ENCODE measurements around the gene NUP210.

NUP210 gene

DNA sequence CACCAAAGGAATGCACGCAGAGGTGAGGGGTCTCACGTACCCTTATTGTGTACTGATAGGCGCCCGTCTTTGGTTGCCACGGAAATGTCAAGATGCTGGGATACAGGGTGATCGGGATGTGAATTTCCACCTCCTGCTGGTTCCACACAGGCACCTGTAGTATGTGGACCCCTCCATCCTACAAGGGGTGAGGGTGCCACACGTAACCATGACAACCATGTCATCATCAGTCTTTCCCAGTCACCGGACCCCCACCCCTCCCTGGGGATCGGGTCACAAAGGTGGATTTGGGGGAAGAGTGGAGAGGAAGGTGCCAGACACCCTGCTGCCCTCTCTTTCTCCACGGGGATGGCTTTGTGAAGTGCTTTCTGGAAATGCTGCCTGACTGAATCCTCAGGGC lies 44.7 kb downstream of the NUP210 start:
- no peak for DNase-seq (ENCODE audit: low read depth in 2 of 2)

DNA sequence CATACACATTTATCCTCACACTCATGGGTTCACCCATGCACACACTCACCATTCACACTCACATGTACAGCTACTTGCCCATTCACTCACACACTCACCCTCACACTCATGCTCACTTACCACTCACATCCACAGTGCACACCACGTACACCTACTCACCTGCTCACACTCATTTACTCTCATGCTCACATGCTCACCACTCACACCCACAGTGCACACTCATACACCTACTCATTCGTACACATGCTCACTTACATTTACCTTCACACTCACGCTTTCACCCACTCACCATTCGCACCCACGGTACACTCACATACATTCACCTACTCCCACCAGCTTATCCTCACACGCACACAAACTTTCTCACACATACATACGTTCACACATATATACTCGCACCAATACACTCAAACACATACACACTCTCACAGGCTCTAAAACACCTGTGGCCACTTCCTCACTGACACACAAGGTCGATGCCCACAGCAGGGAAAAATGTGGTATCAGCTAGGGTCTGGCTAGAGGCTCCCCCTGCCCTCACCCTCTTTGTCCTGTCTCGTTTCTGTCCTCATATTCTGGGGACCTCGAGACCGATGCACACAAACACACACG lies 46.0 kb downstream of the NUP210 start:
- DNase-seq (ENCODE audit: low read depth in 2 of 2), result no peak

DNA sequence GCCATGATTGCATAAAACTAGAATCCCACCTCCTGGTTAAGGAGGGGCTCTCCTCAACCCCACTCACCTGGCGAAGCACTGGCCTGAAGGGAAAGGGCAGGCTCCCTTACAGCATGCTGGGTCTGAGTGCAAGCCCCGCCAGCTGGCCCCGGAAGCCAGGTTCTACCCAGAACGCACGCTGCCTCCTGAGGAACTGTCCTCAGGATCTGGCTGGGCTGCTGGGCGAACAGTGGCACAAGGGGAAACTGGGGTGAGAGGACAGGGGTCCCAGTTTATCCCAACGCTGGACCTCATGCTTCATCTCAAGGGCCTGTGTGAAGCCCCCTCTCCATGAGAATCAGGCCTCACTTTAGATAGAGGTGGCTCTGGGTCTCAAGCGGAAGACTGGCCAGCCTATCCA lies 47.5 kb downstream of the NUP210 start:
- no peak for DNase-seq (ENCODE audit: low read depth in 2 of 2)

DNA sequence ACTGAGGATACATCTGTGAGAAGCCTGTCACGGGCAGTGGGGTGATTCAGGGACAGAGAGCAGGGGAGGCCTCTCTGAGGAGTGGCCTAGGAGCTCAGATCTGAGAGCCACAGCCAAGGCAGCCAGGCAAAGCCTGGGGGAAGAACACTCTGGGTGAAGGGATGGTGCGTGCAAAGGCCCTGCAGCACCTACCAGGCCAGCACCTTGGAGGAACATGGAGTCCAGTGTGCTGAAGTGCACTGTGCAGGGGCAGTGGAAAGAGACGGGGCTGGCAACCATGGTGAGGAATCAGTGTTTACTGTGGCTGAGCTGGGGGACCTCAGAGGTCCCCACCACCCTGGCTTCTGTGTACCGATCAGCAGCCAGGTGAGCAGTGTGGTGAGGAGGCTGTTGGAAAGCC lies 48.0 kb downstream of the NUP210 start:
- DNase-seq (ENCODE audit: low read depth in 2 of 2), result no peak

DNA sequence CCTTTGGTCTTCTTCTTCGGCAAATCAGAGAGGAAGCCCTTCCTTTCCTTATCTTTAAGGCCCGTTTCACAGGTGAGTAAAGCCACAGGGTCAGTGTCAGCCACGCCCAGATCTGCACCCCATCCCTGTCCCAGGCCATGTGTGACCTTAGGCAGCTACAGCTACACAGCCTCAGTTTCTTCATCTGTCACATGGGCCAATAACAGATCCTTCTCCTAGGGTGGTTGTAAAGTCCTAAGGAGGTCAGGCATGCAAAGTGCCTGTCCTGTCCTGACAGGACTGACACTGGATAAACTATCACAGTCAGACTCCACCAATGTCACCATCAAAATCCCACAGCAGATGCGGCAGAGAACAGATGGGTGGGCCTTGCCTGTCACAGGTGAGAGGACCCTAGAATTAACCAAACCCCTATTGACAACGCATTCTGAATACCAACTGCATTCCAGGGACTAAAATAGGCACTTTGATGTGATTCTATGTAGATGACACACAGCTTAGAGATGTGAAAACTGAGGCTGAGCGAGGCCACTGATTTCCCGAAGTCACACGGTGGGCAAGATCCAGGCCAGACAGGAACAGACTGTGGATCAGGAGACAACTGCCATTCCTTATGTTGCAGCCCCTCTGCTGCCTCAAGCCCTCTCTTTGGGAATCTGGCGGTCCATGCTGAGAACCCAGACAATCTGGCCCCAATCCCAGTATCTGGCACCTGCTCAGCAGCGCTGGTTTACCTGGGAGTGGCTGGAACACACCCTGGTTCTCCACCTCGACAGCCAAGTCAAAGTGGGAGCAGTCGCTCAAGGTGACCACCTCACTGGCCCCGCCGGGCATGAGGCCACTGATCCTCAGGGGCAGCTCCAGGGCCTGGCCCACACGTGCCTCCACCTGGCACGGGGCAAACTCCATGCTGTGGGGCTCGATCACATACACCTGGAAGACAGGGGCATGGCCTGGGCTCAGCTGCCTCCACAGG lies 48.7 kb downstream of the NUP210 start:
- DNase-seq (ENCODE audit: low read depth in 2 of 2), result no peak

DNA sequence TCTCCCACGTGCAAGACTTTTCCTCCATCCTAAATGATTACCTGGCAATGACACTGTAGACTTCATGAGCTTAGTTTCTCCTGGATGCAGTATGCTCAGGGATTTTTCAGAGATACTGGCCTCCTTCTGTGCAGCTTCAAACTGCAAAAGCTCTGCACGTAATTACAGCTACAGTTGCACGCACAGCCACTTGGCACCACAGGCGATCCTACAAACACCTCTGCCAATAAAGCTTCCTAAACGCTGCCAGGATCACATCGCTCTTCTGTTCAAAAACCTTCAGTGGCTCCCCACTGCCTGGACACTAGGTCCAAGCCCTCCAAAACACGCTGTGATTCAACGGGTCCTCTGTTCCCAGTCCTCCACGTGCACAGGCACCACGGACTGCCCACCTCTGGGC lies 49.5 kb downstream of the NUP210 start:
- DNase-seq (ENCODE audit: low read depth in 2 of 2), result no peak

DNA sequence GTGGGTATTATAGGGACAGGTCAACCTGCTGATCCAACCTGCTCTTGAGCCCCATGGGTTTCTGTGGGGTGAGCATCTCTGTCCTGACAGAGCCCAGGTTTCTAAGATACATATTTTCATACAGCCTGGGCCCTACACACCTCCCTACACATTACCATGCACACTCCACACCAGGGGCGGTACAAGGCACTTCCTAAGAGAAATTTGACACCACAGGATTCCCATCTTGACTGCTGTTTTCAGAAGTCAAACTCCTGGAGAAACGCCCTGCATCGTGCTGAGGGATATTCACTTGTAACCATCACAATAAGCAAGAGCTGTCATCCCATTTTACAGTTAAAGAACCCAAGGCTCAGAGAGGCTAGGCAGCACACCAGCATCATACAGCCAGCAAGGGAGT lies 50.1 kb downstream of the NUP210 start:
- DNase-seq (ENCODE audit: low read depth in 2 of 2), result no peak

DNA sequence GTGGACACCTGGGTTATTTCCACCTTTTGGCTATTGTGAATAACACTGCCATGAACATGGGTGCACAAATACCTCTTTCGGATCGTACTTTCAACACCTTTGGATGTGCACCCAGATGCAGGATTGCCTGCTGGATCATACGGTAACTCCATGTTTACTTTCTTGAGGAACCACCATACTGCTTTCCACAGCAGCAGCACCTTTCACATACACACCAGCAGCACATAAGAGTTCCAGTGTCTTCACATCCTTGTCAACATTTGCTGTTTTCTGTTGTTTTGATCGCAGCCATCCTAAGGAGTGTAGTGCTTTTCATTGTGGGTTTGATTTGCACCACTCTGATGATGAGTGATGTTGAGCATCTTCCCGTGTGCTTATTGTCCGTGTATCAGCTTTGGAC lies 51.3 kb downstream of the NUP210 start:
- no peak for DNase-seq (ENCODE audit: low read depth in 2 of 2)

DNA sequence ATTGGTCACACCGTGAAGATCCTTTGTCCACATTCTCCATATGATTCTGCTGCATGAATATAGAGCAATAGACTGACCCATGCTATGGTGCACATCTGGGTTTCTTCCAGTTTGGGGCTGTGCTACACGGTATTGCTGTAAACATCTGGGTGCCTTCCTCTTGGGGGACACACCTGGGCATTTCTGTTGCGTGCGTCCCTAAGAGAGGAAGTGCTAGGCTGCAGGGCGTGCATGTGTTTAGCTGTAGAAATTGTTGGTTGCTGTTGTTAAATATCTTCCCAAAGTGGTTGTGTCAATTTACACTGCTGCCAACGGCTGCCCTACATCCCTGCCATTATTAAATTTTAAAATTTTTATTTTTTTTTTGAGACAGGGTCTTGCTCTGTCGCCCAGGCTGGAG lies 52.4 kb downstream of the NUP210 start:
- no peak for DNase-seq (ENCODE audit: low read depth in 2 of 2)

DNA sequence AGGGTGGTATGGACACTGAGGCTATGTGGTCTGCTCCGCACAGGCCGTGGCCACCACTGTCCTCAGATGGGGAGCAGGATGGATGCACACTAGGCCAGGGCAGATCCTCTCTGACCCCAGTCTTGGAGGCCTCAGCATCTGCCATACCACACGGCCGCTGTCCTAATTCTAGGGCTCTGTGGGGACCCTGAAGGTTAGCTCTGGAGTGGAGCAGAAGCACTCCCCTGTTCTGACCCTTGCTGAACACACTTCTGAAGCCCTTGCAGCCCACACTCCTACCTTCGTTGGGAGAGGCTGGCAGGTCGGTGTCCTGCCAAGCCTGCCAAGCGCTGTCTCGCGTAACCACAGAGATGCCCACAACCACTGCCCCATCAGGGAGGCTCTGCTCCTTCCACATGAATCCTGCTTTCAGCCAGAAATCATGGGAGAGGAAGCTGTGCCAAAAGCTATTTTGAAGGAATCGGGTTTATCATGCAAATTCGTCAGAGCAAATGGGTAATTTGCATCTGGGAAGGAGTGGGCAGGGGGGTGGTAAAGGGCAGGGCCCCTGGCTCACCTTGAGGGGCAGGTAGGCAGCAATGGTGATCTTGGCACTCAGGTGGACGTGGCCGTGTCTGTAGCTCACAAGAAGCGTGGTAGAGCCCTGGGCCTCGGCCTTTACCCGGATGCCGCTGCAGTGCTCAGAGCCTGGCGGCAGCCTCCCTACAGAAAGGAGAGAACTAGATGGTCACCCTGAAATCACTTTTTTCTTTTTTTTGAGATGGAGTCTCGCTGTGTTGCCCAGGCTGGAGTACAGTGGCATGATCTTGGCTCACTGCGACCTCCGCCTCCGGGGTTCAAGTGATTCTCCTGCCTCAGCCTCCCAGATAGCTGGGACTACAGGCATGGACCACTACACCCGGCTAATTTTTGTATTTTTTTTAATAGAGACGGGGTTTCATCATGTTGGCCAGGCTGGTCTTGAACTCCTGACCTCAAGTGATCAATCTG lies 54.4 kb downstream of the NUP210 start:
- DNase-seq (ENCODE audit: low read depth in 2 of 2), result no peak

DNA sequence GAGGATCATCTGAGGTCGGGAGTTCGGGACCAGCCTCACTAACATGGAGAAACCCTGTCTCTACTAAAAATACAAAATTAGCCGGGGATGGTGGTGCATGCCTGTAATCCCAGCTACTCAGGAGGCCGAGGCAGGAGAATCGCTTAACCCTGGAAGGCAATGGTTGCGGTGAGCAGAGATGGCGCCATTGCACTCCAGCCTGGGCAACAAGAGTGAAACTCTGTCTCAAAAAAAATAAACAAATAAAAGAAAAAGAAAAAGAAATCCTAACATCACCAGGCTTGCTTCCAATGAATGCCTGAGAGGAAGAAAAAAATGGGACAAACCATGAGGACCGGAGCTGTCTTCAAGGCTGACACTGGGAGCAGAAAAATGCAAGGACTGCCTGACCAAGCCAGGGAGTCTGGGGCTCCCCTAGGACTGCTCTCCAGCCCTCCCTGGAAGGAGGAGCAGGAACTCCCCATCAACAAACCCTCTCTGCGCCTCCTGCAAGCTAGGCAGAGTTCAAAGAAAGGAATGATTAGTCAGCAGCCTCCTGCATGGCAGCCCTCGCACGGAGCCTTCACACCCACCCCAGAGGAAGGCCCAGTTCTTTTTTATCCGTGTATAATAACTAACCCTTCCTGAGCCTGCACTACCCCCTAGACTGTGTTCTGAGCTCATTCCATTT lies 55.4 kb downstream of the NUP210 start:
- no peak for DNase-seq (ENCODE audit: low read depth in 2 of 2)

DNA sequence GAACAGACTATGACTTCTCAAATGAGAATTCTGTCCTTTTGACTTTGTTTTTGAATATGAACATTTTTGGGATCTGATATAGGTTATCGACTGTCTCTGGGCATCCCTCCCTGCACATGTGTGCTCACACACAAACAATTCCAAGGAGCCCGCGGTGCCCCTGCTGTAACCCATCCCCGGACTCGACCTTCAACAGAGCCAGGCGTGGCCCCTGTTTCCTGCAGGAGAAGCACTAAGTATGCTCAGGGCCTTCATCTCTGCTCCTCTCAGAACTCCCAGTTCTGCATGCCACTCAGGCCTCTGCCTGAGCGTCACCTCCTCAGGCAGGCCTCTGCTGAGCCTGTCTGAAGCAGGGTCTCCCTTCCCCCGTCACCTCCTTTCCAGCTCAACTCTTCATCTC lies 57.6 kb downstream of the NUP210 start:
- no peak for DNase-seq (ENCODE audit: low read depth in 2 of 2)

DNA sequence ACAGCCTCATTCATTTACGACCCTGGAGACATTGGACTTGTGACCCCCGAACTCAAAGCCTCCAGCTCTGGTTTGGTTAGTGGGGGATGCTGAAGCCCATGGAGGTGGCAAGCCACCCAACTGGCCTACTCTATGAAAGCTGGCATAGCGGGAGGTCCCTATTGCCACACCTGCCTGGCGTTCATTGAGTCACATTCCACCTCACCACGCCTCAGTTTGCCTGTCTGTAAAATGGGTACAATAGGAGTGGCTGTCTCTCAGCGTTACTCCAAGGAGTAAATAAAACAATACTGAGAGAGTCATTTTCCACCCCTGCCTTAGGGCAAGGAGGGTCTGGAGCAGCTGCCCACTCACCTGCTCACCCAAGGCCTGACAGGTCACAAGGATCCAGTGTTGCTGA lies 60.2 kb downstream of the NUP210 start:
- DNase-seq (ENCODE audit: low read depth in 2 of 2), result no peak

DNA sequence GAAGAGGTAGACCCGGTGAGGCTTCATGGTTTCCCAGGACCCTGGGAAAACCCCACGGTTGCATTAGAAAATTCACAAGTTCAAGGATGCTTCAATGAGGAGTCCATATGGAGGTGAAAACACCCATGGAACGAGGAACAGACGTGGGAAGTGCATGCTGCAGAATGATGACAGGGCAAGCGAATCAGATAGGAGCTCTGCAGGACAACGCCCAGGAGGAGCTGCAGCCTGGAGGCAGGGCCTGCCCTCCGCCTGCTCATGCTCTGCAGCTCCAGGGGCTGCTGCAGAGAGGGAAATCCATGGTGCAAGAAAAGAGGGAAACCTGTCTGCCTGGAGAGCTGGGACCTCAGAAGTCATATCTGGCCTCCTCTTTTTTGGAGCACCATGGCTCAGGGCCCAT lies 61.5 kb downstream of the NUP210 start:
- no peak for DNase-seq (ENCODE audit: low read depth in 2 of 2)

DNA sequence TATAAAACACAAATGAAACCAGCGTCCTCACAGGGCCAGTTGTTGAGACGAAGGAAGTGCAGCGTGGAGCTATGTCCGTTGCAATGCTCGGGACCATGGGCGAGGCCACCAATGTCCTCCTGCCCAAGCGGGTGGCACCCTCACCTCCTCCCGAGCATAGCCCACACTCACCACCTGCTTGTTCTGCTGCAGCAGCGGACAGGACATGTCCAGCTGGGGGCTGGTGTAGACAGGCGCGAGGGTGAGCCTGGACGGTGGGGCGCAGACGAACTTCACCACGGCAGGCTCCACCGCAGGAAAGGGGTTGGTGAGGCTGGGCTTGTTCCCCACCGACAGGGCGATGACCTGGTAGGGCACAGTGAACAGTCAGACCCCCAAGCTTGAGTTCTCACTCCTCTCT lies 62.1 kb downstream of the NUP210 start:
- DNase-seq (ENCODE audit: low read depth in 2 of 2), result no peak

DNA sequence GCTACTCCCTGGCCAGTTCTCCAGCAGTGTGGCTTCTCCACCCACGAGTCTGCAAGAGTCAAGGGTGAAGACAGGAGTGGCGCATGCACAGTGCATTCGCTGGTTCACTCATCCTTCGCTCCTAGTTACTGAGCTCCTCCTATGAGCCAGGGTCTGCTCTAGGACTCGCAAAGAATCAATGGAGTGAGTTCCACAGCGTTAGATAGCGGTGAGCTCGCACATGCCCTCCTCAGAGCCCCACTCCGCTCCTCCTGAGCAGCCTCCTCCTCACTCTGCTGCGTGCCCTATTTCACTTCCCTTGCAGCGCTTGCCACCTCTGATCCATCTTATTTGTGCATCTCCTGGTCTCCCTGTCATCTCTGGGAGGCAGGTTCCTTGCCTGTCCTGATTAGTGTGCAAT lies 63.0 kb downstream of the NUP210 start:
- no peak for DNase-seq (ENCODE audit: low read depth in 2 of 2)

DNA sequence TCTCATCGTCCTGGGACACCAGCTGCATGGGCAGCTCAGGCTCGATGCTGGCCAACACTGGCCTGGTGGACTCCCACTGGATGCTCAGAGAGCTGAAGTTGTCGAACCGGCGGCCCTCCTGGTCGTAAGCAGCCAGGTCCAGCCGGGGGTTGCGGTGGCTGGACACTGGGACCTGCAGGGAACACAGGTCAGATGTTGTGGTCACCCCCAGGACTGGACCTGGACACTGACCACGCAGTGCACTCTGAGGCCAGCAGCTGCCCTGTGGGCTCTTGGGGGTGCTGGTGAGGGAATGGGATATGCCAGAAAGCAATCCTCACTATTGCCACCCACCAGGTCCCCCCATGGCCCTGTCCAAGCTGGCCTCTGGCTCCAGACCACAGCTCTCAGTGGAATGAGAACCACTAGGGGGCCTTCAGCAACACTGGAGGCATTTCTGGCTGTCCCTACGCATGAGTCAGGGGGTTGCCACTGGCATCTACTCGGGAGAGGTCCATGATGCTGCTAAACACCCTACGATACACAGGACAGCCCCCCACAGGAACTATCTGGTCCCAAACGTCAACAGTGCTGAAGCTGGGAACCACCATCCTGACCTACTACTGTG lies 66.1 kb downstream of the NUP210 start:
- DNase-seq (ENCODE audit: low read depth in 2 of 2), result no peak

DNA sequence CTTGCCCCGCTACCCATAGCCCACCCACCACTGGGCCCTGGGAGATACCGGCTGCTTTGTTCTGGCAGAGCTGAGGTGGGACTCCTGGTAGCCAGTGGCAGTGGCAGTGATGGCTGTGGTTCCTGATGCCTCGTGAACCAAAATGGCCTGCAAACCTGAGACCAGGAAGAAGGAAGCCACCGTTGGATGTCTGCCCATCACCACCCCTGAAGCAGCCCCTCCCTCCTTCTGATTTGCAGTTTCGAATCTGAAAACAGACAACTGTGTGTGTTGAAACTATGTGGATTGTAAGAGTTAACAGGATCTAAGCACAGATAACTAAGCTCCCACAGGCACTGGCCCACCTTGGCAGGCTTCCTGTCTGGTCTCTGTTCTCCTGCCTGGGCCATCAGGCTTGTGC lies 66.6 kb downstream of the NUP210 start:
- DNase-seq (ENCODE audit: low read depth in 2 of 2), result no peak

DNA sequence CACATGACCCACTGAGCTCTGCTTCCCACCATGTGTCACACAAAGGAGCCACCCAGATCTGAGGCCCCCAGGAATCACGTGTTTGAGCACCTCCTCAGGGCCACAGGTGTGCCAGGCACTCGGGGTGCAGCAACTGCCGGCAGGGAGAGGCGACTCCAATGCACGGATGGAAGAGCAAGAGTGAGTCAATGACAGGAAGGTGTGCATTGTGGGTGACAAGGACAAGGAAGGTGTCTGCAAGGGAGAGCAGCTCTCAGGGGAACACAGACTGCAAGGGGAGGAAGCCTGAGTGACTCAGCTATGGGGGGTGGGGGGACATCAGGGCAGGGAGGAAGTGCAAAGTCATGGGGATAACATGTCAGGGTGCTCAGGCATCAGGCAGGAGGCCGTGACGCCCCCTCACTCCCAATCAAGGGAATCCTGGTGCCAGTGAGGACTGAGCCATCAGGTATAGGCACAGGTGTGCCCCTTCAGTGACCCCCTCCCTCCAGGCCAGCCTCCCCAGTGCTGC lies 67.4 kb downstream of the NUP210 start:
- peak; percentile 14 to 26 for DNase-seq (ENCODE audit: low read depth in 2 of 2)

DNA sequence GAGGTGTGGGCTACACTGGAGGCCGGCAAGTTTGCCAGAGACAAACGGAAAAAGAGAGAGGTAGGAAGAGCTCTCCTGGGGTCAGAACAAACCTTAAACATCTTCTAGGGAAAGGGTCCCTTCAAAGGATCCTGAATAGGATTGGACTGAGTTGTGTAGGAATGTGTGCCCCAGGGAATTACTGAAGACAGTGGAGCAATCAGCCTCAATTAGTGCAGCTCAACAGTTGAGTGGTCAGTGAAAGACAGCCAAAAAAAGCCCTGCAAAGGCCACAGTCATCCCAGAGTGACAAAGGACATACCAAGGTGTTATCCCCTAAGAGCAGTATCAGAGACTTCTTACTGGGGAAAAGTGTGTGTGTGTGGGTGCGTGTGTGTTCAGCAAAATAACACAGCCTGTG lies 70.3 kb downstream of the NUP210 start:
- DNase-seq (ENCODE audit: low read depth in 2 of 2), result no peak

Data from activated CD4-positive, alpha-beta T cell treated with anti-CD3 and anti-CD28 coated beads for 24 hours (primary cell).